ENCODE data around the gene GMPPA. TPM values are rescaled to one million over a fixed set of nuclear protein-coding genes. Genes with fewer than 3 reads are reported as not detected.

GMPPA gene
- total and polyA plus RNA-seq, 3 donors from 2014 or later: 19.6 to 28.3 (median 24.6) TPM

- no peak for TF ChIP-seq CTCF (IDR thresholded peaks at IDR 0.05)
- no peak for TF ChIP-seq POLR2A (IDR thresholded peaks at IDR 0.05)
- Histone ChIP-seq H3K27me3 (no peaks in the 10 kb centered on the region), H3K4me3 (no peak overlapping the region), H3K4me1 (peaks cover 15% of the 10 kb centered on the region), H3K9me3 (no peaks in the 10 kb centered on the region), H3K27ac (no peak overlapping the region), H3K36me3 (ENCODE audit: low read depth, missing control alignments) (no peaks in the 10 kb centered on the region)
- intact Hi-C loops (cut with DNase I; ENCODE audit: low total_unique reads): loop anchor here (10.0 kb wide), 1 partner anchor 53 kb away; no protein-coding TSS in a partner anchor
- WGBS, 2 donors: 81 to 83% methylated on average over 4 to 5 of the region's 5 CpGs
- no peak for DNase-seq
Observed at GRCh38 chr2:219527472-219527871, 28.8 kb downstream of the GMPPA start.

- intact Hi-C loops (cut with DNase I; ENCODE audit: low total_unique reads): loop anchor here (5.0 kb wide), 1 partner anchor 128 kb away; no protein-coding TSS in a partner anchor
- no peaks in the 10 kb centered on the region for H3K27me3 ChIP-seq
- DNase-seq: peak; percentile 88
- H3K27ac ChIP-seq: no peak overlapping the region
- H3K36me3 ChIP-seq (ENCODE audit: low read depth, missing control alignments): no peaks in the 10 kb centered on the region
- H3K4me3 ChIP-seq: peak overlapping the region in 1 of 2 donors; percentile 5
- no peaks in the 10 kb centered on the region for H3K9me3 ChIP-seq
- peaks cover 4% of the 10 kb centered on the region for H3K4me1 ChIP-seq
- TF ChIP-seq POLR2A (IDR thresholded peaks at IDR 0.05) (no peak), CTCF (IDR thresholded peaks at IDR 0.05) (peak; percentile 93 to 98 (median 96))
- 20 to 25% methylated on average over 9 to 20 of the region's 21 CpGs for WGBS, 2 donors
Observed at GRCh38 chr2:219530048-219530963, 31.6 kb downstream of the GMPPA start.

- Histone ChIP-seq H3K4me3 (no peak overlapping the region), H3K9me3 (no peaks in the 10 kb centered on the region), H3K27me3 (no peaks in the 10 kb centered on the region), H3K4me1 (peaks cover 4% of the 10 kb centered on the region), H3K27ac (no peak overlapping the region), H3K36me3 (ENCODE audit: low read depth, missing control alignments) (no peaks in the 10 kb centered on the region)
- WGBS, 2 donors: 86% methylated on average over 12 to 20 of the region's 20 CpGs
- no peak for DNase-seq
- TF ChIP-seq POLR2A (IDR thresholded peaks at IDR 0.05): no peak
- no peak for TF ChIP-seq CTCF (IDR thresholded peaks at IDR 0.05)
- intact Hi-C loops (cut with DNase I; ENCODE audit: low total_unique reads): loop anchor here (5.0 kb wide), 1 partner anchor 130 kb away; no protein-coding TSS in a partner anchor
Observed at GRCh38 chr2:219531639-219532377, 33.1 kb downstream of the GMPPA start.

- no peak for TF ChIP-seq POLR2A (IDR thresholded peaks at IDR 0.05)
- no peak for TF ChIP-seq CTCF (IDR thresholded peaks at IDR 0.05)
- no peak overlapping the region for H3K27ac ChIP-seq
- H3K9me3 ChIP-seq: no peaks in the 10 kb centered on the region
- H3K4me1 ChIP-seq: peaks cover 4% of the 10 kb centered on the region
- 76 to 86% methylated on average over 2 to 8 of the region's 8 CpGs for WGBS, 2 donors
- no peak for DNase-seq
- no peaks in the 10 kb centered on the region for H3K36me3 ChIP-seq (ENCODE audit: low read depth, missing control alignments)
- intact Hi-C loops (cut with DNase I; ENCODE audit: low total_unique reads): loop anchor here (5.0 kb wide), 1 partner anchor 130 kb away; no protein-coding TSS in a partner anchor
- H3K27me3 ChIP-seq: no peaks in the 10 kb centered on the region
- no peak overlapping the region for H3K4me3 ChIP-seq
Observed at GRCh38 chr2:219532378-219532649, 33.6 kb downstream of the GMPPA start.
